Omental fat pad (tissue), 4 donors: ENCODE data around the gene KIF24. TPM values are rescaled to one million over a fixed set of nuclear protein-coding genes. Genes with fewer than 3 reads are reported as not detected.

Experiments
- ATAC-seq: fragments of 150-250 bp; one replicate; pipeline ENCODE4 v1.9.1; 2016; ENCODE audit warnings: mild to moderate bottlenecking, moderate library complexity; ENCODE audit not compliant: low FRiP score
- DNase-seq: peaks from one replicate; pipeline ENCODE4 v3.0.0-alpha.2; 2019; ENCODE audit warnings: low spot score
- CTCF ChIP-seq, 3 donors: fragments of 450-650 bp; IDR thresholded peaks; one replicate each; pipeline ENCODE4 v1.5.1; 2016 to 2017; ENCODE audit warnings: antibody characterized with exemption in 3 of 3, mild to moderate bottlenecking in 3 of 3, moderate library complexity in 2 of 3
- total RNA-seq, 4 donors: library from RNA; depleted of rRNA; stranded (reverse); fragments of >200 nt; gene quantifications; one replicate each; pipeline ENCODE4 v1.1.0, GENCODE V29; 2016

Gene KIF24
- 1 to 10 TPM in 1 of 4 donors, under 1 TPM in 3; 0.44 to 1.1 (median 0.64) TPM for total RNA-seq

- no peak for TF ChIP-seq CTCF (IDR thresholded peaks at IDR 0.05)
- peak; percentile 95 for DNase-seq
- ATAC-seq: peak; percentile 97
Measured at GRCh38 chr9:34328987-34329832, at the start of gene KIF24, which contains the start of gene NUDT2. TSS of gene KIF24 (minus strand) at chr9:34329268. CDS start at chr9:34311346, 17,922 bp downstream. TSS of gene NUDT2 (plus strand) at chr9:34329569. CDS start at chr9:34339040, 9,471 bp downstream.

GRCh38 chr9:34378376-34379060 lies 49.5 kb upstream of the KIF24 start:
- ATAC-seq (no peak), DNase-seq (peak; percentile 16)
- TF ChIP-seq CTCF (IDR thresholded peaks at IDR 0.05): no peak

GRCh38 chr9:34377404-34377746 lies 48.3 kb upstream of the KIF24 start:
- TF ChIP-seq CTCF (IDR thresholded peaks at IDR 0.05): no peak
- ATAC-seq (no peak), DNase-seq (peak; percentile 16)

- peak; percentile 80 for ATAC-seq
- peak; percentile 63 for DNase-seq
- no peak for TF ChIP-seq CTCF (IDR thresholded peaks at IDR 0.05)
Measured at GRCh38 chr9:34376596-34377403, 47.7 kb upstream of the KIF24 start, which contains the start of gene MYORG. TSS of gene MYORG (minus strand) at chr9:34376898. CDS start at chr9:34372943, 3,955 bp downstream.

- no peak for TF ChIP-seq CTCF (IDR thresholded peaks at IDR 0.05)
- peak; percentile 28 for DNase-seq
Measured at GRCh38 chr9:34375901-34376595, 47.0 kb upstream of the KIF24 start.

GRCh38 chr9:34374905-34375552 lies 46.0 kb upstream of the KIF24 start:
- no peak for ATAC-seq
- TF ChIP-seq CTCF (IDR thresholded peaks at IDR 0.05): no peak
- no peak for DNase-seq

More at GRCh38 chr9:34375901-34376595, 47.0 kb upstream of the KIF24 start:
- peak; percentile 13 for ATAC-seq
